Islet precursor cell (in vitro differentiated cells): Measurements from ENCODE around the gene AP4E1.
"Not testable (repeated sequence)": the region's sequence is repeated elsewhere in the genome, so short reads cannot be mapped to it uniquely, and the experiment has no call there.

ENCODE experiments used
- DNase-seq: peaks from one replicate; pipeline ENCODE4 v3.0.0-alpha.2; 2018

The AP4E1 gene

GRCh38 chr15:50890751-50891150 lies 17.7 kb upstream of the AP4E1 start:
- no peak for DNase-seq

- DNase-seq, result no peak
Observed at GRCh38 chr15:50891159-50891558, 17.3 kb upstream of the AP4E1 start.

- no peak for DNase-seq
Observed at GRCh38 chr15:50893976-50894375, 14.5 kb upstream of the AP4E1 start.

GRCh38 chr15:50901390-50901789 lies 7.1 kb upstream of the AP4E1 start:
- DNase-seq, result not testable (repeated sequence)

GRCh38 chr15:50904211-50904610 lies 4.3 kb upstream of the AP4E1 start:
- no peak for DNase-seq

- no peak for DNase-seq
Observed at GRCh38 chr15:50905055-50905454, 3.4 kb upstream of the AP4E1 start.

- no peak for DNase-seq
Observed at GRCh38 chr15:50906954-50907600, 1.4 kb upstream of the AP4E1 start.

GRCh38 chr15:50907601-50908208 lies 778 bp upstream of the AP4E1 start:
- peak; percentile 69 for DNase-seq

GRCh38 chr15:50909010-50909317 lies 481 bp downstream of the AP4E1 start:
- DNase-seq, result no peak

- DNase-seq, result not testable (repeated sequence)
Observed at GRCh38 chr15:50910426-50910795, 1.9 kb downstream of the AP4E1 start.

- no peak for DNase-seq
Observed at GRCh38 chr15:50911001-50911400, 2.5 kb downstream of the AP4E1 start.

GRCh38 chr15:50911621-50912020 lies 3.1 kb downstream of the AP4E1 start:
- no peak for DNase-seq

GRCh38 chr15:50916400-50916799 lies 7.9 kb downstream of the AP4E1 start:
- no peak for DNase-seq

- not testable (repeated sequence) for DNase-seq
Observed at GRCh38 chr15:50919359-50919758, 10.9 kb downstream of the AP4E1 start.

GRCh38 chr15:50925281-50925680 lies 16.8 kb downstream of the AP4E1 start:
- DNase-seq, result no peak

- no peak for DNase-seq
Observed at GRCh38 chr15:50929062-50929461, 20.6 kb downstream of the AP4E1 start.

GRCh38 chr15:50930792-50931191 lies 22.3 kb downstream of the AP4E1 start:
- no peak for DNase-seq

GRCh38 chr15:50933341-50933740 lies 24.9 kb downstream of the AP4E1 start:
- no peak for DNase-seq

GRCh38 chr15:50938525-50938924 lies 30.0 kb downstream of the AP4E1 start:
- DNase-seq, result no peak

GRCh38 chr15:50939911-50940310 lies 31.4 kb downstream of the AP4E1 start:
- no peak for DNase-seq

- DNase-seq, result no peak
Observed at GRCh38 chr15:50940506-50940905, 32.0 kb downstream of the AP4E1 start.

- no peak for DNase-seq
Observed at GRCh38 chr15:50943638-50944037, 35.2 kb downstream of the AP4E1 start.

- DNase-seq, result no peak
Observed at GRCh38 chr15:50944672-50945071, 36.2 kb downstream of the AP4E1 start.

GRCh38 chr15:50945725-50946124 lies 37.2 kb downstream of the AP4E1 start:
- no peak for DNase-seq

- DNase-seq, result not testable (repeated sequence)
Observed at GRCh38 chr15:50950745-50951144, 42.3 kb downstream of the AP4E1 start.
